HepG2 (cell line): ENCODE measurements around the gene NCS1. TPM values are rescaled to one million over a fixed set of nuclear protein-coding genes. Genes with fewer than 3 reads are reported as not detected.

Source experiments
- ATAC-seq: fragments of 200-7000 bp; cut with Tn5 transposase; 3 replicates; pipeline ENCODE4 v1.9.1; 2020; ENCODE audit warnings: mild to moderate bottlenecking, moderate library complexity
- BruUV-seq: library from RNA; stranded (reverse); fragments of 400-500 nt; replicated peaks from 2 replicates; lab custom pipeline; 2021; lab: Mats Ljungman, UMichigan
- CTCF ChIA-PET: fragments of 300-600 bp; formaldehyde crosslinking; extraction: SDS; loops from one replicate; lab custom pipeline; 2021; ENCODE audit warnings: low total read pairs, inconsistent platforms, low intra/inter-chr PET ratio; lab: Yijun Ruan, JAX
- POLR2A ChIA-PET: fragments of 350-600 bp; sonication (Branson Sonifier 250); formaldehyde crosslinking; loops from one replicate; lab custom pipeline; 2020; ENCODE audit warnings: antibody characterized with exemption, inconsistent platforms; lab: Yijun Ruan, JAX
- DNase-seq: peaks from one replicate; pipeline ENCODE4 v3.0.0-alpha.2; 2015; ENCODE audit warnings: low spot score
- FAIRE-seq: peaks from 3 replicates; lab custom pipeline; 2011; peaks lifted over from hg19 to GRCh38; lab: Jason Lieb, UNC
- H2AFZ ChIP-seq: one replicate; pipeline ENCODE4 v1.6.1; 2011; ENCODE audit warnings: low read length, inconsistent platforms
- H3K27ac ChIP-seq: fragments of 300-600 bp; 3 replicates; pipeline ENCODE4 v1.8.0; 2011; ENCODE audit warnings: mixed run types, mild to moderate bottlenecking, mixed read lengths, low read length, inconsistent platforms; ENCODE audit not compliant: insufficient read depth; ENCODE audit errors: extremely low read length
- H3K27me3 ChIP-seq, 2 experiments: fragments of 200-600 bp in 1 of 2; 2 replicates in 1 of 2; 3 replicates in 1 of 2; pipeline versions ENCODE4 v1.6.0 to v1.8.0; 2011; ENCODE audit warnings: low read length in 2 of 2, mild to moderate bottlenecking in 2 of 2, moderate library complexity in 2 of 2, inconsistent platforms in 1 of 2; ENCODE audit not compliant: insufficient read depth in 2 of 2, control insufficient read depth in 1 of 2
- H3K36me3 ChIP-seq, 2 experiments: fragments of 200-600 bp in 1 of 2; replicated peaks in 1 of 2; 2 replicates in 1 of 2; 3 replicates in 1 of 2; pipeline versions ENCODE4 v1.5.1 to v1.8.0; 2011; ENCODE audit warnings: low read length in 2 of 2, inconsistent platforms in 1 of 2; ENCODE audit not compliant: insufficient read depth in 2 of 2, control insufficient read depth in 1 of 2
- H3K4me1 ChIP-seq: 2 replicates; pipeline ENCODE4 v1.5.1; 2012; ENCODE audit warnings: low read length, inconsistent platforms; ENCODE audit not compliant: insufficient read depth
- H3K4me2 ChIP-seq: 2 replicates; pipeline ENCODE4 v1.6.0; 2011; ENCODE audit warnings: low read depth, low read length, inconsistent platforms
- H3K4me3 ChIP-seq, 3 experiments: fragments of 200-600 bp in 1 of 3; sonication (generic), shearing (Covaris generic) in 1 of 3; replicated peaks in 1 of 3; 2 replicates each; pipeline ENCODE4 v1.5.1; 2011 to 2016; ENCODE audit warnings: low read length in 3 of 3, inconsistent platforms in 2 of 3, low read depth in 2 of 3, mild to moderate bottlenecking in 2 of 3, control low read depth in 1 of 3, mixed read lengths in 1 of 3; ENCODE audit not compliant: insufficient read depth in 1 of 3
- H3K79me2 ChIP-seq: one replicate; pipeline ENCODE4 v1.6.1; 2011; ENCODE audit warnings: low read length, inconsistent platforms; ENCODE audit not compliant: insufficient read depth
- H3K9ac ChIP-seq: 2 replicates; pipeline ENCODE4 v1.6.0; 2011; ENCODE audit warnings: mild to moderate bottlenecking, low read depth, low read length, inconsistent platforms; ENCODE audit not compliant: insufficient read depth
- H3K9me3 ChIP-seq: 2 replicates; pipeline ENCODE4 v1.5.1; 2012; ENCODE audit warnings: mild to moderate bottlenecking, low read length
- H4K20me1 ChIP-seq: 2 replicates; pipeline ENCODE4 v1.6.0; 2011; ENCODE audit warnings: inconsistent platforms, mild to moderate bottlenecking, low read length, moderate library complexity; ENCODE audit not compliant: insufficient read depth
- ISL2 ChIP-seq: sonication (generic); formaldehyde crosslinking; IDR thresholded peaks from 2 replicates; pipeline ENCODE4 v1.5.0; 2020; ENCODE audit warnings: missing genetic modification reagents
- NAIF1 ChIP-seq: sonication (generic); formaldehyde crosslinking; IDR thresholded peaks from 2 replicates; pipeline ENCODE4 v1.5.0; 2020; ENCODE audit warnings: mild to moderate bottlenecking, missing genetic modification reagents, borderline replicate concordance
- PTBP1 ChIP-seq: fragments of 200-400 bp; formaldehyde crosslinking; IDR thresholded peaks from 2 replicates; pipeline ENCODE4 v1.6.1; 2018; ENCODE audit warnings: low read length, low read depth; ENCODE audit not compliant: poor library complexity, severe bottlenecking
- SPEN ChIP-seq: sonication (generic); formaldehyde crosslinking; IDR thresholded peaks from 2 replicates; pipeline ENCODE4 v1.5.1; 2020; ENCODE audit warnings: low read depth, mild to moderate bottlenecking, missing genetic modification reagents
- TMF1 ChIP-seq: sonication (generic); formaldehyde crosslinking; IDR thresholded peaks from 2 replicates; pipeline ENCODE4 v1.8.1; 2022; ENCODE audit warnings: low read depth, missing genetic modification reagents
- YY1 ChIP-seq: IDR thresholded peaks from 2 replicates; pipeline ENCODE4 v1.6.1; 2011; ENCODE audit warnings: low read length, low read depth, moderate library complexity, mild to moderate bottlenecking; ENCODE audit not compliant: insufficient read depth, insufficient replicate concordance
- ZIK1 ChIP-seq: sonication (generic); formaldehyde crosslinking; IDR thresholded peaks from 2 replicates; pipeline ENCODE4 v1.5.0; 2020; ENCODE audit warnings: mild to moderate bottlenecking, low read depth, missing genetic modification reagents, borderline replicate concordance
- ZNF335 ChIP-seq: sonication (generic); formaldehyde crosslinking; IDR thresholded peaks from 2 replicates; pipeline ENCODE4 v1.4.0; 2020; ENCODE audit warnings: missing genetic modification reagents
- WGBS: methylation state at CpG from one replicate; pipeline ENCODE4 v1.1.6; 2017; ENCODE audit warnings: low lambda C conversion rate; 5-methylcytosine and 5-hydroxymethylcytosine counted together
- in situ Hi-C: cut with HindIII; loops from 2 replicates; pipeline ENCODE4 v1.10.0; 2017; ENCODE audit warnings: low pct_unique_long_range_greater_than_20kb; ENCODE audit not compliant: extremely low pct_ligation_motif_present
- intact Hi-C: fragments of 100-400 bp; cut with micrococcal nuclease; formaldehyde crosslinking; loops from one replicate; pipeline ENCODE4 v1.10.0; 2022; ENCODE audit not compliant: unreplicated experiment
- polyA plus RNA-seq, 8 experiments: library from polyadenylated mRNA; depleted of rRNA in 3 of 8; stranded (reverse) in 7 of 8; unstranded in 1 of 8; fragments of >200 nt; fragmentation: Illumina TruSeq in 4 of 8; extraction: Trizol in 4 of 8; gene quantifications; 2 replicates each; pipeline versions ENCODE4 v1.2.1 to v1.2.3, GENCODE V29; 2011 to 2016; ENCODE audit warnings: low read depth in 4 of 8, missing spikeins in 1 of 8, mixed read lengths in 1 of 8; ENCODE audit not compliant: insufficient read depth in 1 of 8
- total RNA-seq, 5 experiments: library from RNA; depleted of rRNA; stranded (reverse); fragments of >200 nt; fragmentation: Illumina TruSeq; extraction: Trizol; gene quantifications; 2 replicates each; pipeline ENCODE4 v1.2.3, GENCODE V29; 2016; ENCODE audit warnings: low read depth in 1 of 5
- TF ChIP-seq, protein P1 (sequence below): sonication (generic); formaldehyde crosslinking; IDR thresholded peaks from 2 replicates; pipeline ENCODE4 v1.8.0; 2022; ENCODE audit warnings: mild to moderate bottlenecking, missing genetic modification reagents
- TF ChIP-seq, protein P2 (sequence below): IDR thresholded peaks from 2 replicates; pipeline ENCODE4 v1.6.1; 2016; ENCODE audit warnings: control low read depth
- TF ChIP-seq, protein P3 (sequence below): sonication (generic); formaldehyde crosslinking; IDR thresholded peaks from 2 replicates; pipeline ENCODE4 v1.8.0; 2023; ENCODE audit warnings: mild to moderate bottlenecking, missing genetic modification reagents
- TF ChIP-seq, protein P4 (sequence below): sonication (generic); formaldehyde crosslinking; IDR thresholded peaks from 2 replicates; pipeline ENCODE4 v1.5.0; 2020; ENCODE audit warnings: mild to moderate bottlenecking, missing genetic modification reagents, borderline replicate concordance
- TF ChIP-seq, protein P5 (sequence below): sonication (generic); formaldehyde crosslinking; IDR thresholded peaks from 2 replicates; pipeline ENCODE4 v1.8.1; 2023; ENCODE audit warnings: missing genetic modification reagents, inconsistent platforms, borderline replicate concordance

The NCS1 gene
- total and polyA plus RNA-seq, 2 of the 13 experiments (the other 11 are each of a cell fraction or from before 2014, with no cell fraction given): 4.7 to 6.1 TPM

DNA sequence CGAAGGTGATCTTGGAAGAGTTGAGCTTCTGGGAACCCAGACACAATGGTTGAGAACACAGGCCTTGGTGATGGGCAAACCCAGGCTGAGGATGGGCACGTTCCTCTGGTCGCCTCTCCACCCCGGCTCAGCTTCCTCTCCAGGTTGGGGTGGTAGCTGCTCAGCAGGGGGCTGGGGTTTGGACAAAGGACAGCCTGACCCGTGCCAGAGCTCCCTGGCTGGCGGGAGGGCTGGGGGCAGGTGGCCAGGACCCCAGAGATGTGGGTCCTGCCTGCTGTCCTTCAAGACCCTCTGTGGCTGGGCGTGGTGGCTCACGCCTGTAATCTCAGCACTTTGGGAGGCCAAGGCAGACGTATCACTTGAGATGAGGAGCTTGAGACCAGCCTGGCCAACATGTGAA is 25.2 kb downstream of the NCS1 start:
- POLR2A ChIA-PET: no interaction called here
- H3K79me2 ChIP-seq: no peaks in the 10 kb centered on the region
- in situ Hi-C loops: no loop called here

More for the DNA sequence above, 25.2 kb downstream of the NCS1 start:
- no peak overlapping the region for H3K4me2 ChIP-seq
- peaks cover 40% of the 10 kb centered on the region for H3K4me1 ChIP-seq
- H4K20me1 ChIP-seq: no peaks in the 10 kb centered on the region
- H3K9me3 ChIP-seq: no peaks in the 10 kb centered on the region
- WGBS: 89% methylated on average over 4 of the region's 9 CpGs
- intact Hi-C loops: no loop called here
- BruUV-seq: no TSS peak
- no peaks in the 10 kb centered on the region for H3K27me3 ChIP-seq
- no peak overlapping the region for H3K27ac ChIP-seq
- no peak overlapping the region for H3K4me3 ChIP-seq
- no peak overlapping the region for H3K9ac ChIP-seq
- TF ChIP-seq, protein P1, sequence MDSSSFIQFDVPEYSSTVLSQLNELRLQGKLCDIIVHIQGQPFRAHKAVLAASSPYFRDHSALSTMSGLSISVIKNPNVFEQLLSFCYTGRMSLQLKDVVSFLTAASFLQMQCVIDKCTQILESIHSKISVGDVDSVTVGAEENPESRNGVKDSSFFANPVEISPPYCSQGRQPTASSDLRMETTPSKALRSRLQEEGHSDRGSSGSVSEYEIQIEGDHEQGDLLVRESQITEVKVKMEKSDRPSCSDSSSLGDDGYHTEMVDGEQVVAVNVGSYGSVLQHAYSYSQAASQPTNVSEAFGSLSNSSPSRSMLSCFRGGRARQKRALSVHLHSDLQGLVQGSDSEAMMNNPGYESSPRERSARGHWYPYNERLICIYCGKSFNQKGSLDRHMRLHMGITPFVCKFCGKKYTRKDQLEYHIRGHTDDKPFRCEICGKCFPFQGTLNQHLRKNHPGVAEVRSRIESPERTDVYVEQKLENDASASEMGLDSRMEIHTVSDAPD (CRISPR knock-in tag): no peak
- no peak for TF ChIP-seq NAIF1 (CRISPR knock-in tag)
- TF ChIP-seq TMF1 (CRISPR knock-in tag): no peak
- TF ChIP-seq, protein P2, sequence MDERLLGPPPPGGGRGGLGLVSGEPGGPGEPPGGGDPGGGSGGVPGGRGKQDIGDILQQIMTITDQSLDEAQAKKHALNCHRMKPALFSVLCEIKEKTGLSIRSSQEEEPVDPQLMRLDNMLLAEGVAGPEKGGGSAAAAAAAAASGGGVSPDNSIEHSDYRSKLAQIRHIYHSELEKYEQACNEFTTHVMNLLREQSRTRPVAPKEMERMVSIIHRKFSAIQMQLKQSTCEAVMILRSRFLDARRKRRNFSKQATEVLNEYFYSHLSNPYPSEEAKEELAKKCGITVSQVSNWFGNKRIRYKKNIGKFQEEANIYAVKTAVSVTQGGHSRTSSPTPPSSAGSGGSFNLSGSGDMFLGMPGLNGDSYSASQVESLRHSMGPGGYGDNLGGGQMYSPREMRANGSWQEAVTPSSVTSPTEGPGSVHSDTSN (CRISPR knock-in tag): no peak
- TF ChIP-seq YY1: no peak
- no peak for TF ChIP-seq ZNF335 (CRISPR knock-in tag)
- no peak for TF ChIP-seq PTBP1
- TF ChIP-seq ISL2: no peak
- TF ChIP-seq ZIK1 (CRISPR knock-in tag): no peak
- TF ChIP-seq, protein P3, sequence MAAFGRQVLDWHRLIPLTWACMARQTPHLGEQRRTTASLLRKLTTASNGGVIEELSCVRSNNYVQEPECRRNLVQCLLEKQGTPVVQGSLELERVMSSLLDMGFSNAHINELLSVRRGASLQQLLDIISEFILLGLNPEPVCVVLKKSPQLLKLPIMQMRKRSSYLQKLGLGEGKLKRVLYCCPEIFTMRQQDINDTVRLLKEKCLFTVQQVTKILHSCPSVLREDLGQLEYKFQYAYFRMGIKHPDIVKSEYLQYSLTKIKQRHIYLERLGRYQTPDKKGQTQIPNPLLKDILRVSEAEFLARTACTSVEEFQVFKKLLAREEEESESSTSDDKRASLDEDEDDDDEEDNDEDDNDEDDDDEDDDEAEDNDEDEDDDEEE (CRISPR knock-in tag): no peak
- TF ChIP-seq SPEN (CRISPR knock-in tag): no peak
- TF ChIP-seq, protein P4, sequence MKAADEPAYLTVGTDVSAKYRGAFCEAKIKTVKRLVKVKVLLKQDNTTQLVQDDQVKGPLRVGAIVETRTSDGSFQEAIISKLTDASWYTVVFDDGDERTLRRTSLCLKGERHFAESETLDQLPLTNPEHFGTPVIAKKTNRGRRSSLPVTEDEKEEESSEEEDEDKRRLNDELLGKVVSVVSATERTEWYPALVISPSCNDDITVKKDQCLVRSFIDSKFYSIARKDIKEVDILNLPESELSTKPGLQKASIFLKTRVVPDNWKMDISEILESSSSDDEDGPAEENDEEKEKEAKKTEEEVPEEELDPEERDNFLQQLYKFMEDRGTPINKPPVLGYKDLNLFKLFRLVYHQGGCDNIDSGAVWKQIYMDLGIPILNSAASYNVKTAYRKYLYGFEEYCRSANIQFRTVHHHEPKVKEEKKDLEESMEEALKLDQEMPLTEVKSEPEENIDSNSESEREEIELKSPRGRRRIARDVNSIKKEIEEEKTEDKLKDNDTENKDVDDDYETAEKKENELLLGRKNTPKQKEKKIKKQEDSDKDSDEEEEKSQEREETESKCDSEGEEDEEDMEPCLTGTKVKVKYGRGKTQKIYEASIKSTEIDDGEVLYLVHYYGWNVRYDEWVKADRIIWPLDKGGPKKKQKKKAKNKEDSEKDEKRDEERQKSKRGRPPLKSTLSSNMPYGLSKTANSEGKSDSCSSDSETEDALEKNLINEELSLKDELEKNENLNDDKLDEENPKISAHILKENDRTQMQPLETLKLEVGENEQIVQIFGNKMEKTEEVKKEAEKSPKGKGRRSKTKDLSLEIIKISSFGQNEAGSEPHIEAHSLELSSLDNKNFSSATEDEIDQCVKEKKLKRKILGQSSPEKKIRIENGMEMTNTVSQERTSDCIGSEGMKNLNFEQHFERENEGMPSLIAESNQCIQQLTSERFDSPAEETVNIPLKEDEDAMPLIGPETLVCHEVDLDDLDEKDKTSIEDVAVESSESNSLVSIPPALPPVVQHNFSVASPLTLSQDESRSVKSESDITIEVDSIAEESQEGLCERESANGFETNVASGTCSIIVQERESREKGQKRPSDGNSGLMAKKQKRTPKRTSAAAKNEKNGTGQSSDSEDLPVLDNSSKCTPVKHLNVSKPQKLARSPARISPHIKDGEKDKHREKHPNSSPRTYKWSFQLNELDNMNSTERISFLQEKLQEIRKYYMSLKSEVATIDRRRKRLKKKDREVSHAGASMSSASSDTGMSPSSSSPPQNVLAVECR (CRISPR knock-in tag): no peak
- TF ChIP-seq, protein P5, sequence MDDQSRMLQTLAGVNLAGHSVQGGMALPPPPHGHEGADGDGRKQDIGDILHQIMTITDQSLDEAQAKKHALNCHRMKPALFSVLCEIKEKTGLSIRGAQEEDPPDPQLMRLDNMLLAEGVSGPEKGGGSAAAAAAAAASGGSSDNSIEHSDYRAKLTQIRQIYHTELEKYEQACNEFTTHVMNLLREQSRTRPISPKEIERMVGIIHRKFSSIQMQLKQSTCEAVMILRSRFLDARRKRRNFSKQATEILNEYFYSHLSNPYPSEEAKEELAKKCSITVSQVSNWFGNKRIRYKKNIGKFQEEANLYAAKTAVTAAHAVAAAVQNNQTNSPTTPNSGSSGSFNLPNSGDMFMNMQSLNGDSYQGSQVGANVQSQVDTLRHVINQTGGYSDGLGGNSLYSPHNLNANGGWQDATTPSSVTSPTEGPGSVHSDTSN: no peak
- TF ChIP-seq, all 625 proteins: peak for 0
- CTCF ChIA-PET: no interaction called here
- FAIRE-seq (no peak), DNase-seq (no peak), ATAC-seq (no peak)
- Histone ChIP-seq H2AFZ (no peak overlapping the region), H3K36me3 (no peaks in the 10 kb centered on the region)
